Activated naive CD8-positive, alpha-beta T cell treated with anti-CD3 and anti-CD28 coated beads, Interleukin-2, amount 10 ng/mL, durations not matched to agents 7 days and 5 days (primary cell): ENCODE measurements around the gene RASL10A. TPM values are rescaled to one million over a fixed set of nuclear protein-coding genes. Genes with fewer than 3 reads are reported as not detected.
A peak's percentile ranks its signal among the peaks of the same experiment; 100 is the strongest.

Experiments used
- ATAC-seq: fragments of 150-1000 bp; cut with Tn5 transposase; one replicate; pipeline ENCODE4 v1.10.0; 2021; ENCODE audit warnings: low read depth, moderate library complexity
- POLR2A ChIA-PET: fragments of 350-600 bp; sonication (Branson Sonifier 250); formaldehyde crosslinking; loops from one replicate; lab custom pipeline; 2021; ENCODE audit warnings: antibody characterized with exemption; lab: Charles Lee
- DNase-seq: peaks from one replicate; pipeline ENCODE4 v3.0.0; 2021
- H3K27ac Mint-ChIP-seq: one replicate; pipeline ENCODE4 v1.8.0; 2022; ENCODE audit warnings: mild to moderate bottlenecking, mixed read lengths
- H3K27me3 Mint-ChIP-seq: one replicate; pipeline ENCODE4 v1.8.0; 2022; ENCODE audit warnings: mild to moderate bottlenecking, moderate library complexity, mixed read lengths
- H3K36me3 Mint-ChIP-seq: one replicate; pipeline ENCODE4 v1.8.0; 2021; ENCODE audit warnings: mild to moderate bottlenecking, mixed read lengths
- H3K4me1 Mint-ChIP-seq: one replicate; pipeline ENCODE4 v1.8.0; 2021; ENCODE audit warnings: mixed read lengths
- H3K4me3 Mint-ChIP-seq: one replicate; pipeline ENCODE4 v1.8.0; 2022; ENCODE audit warnings: mild to moderate bottlenecking, moderate library complexity, mixed read lengths
- H3K9me3 Mint-ChIP-seq: one replicate; pipeline ENCODE4 v1.8.0; 2021; ENCODE audit warnings: mixed read lengths
- total RNA-seq, 2 experiments: library from RNA; stranded (reverse); gene quantifications; one replicate each; pipeline ENCODE4 v1.2.3, GENCODE V29; 2021

The RASL10A gene
- total RNA-seq, 2 experiments from 2014 or later: 0.80 to 1.1 TPM

- Mint-ChIP-seq H3K9me3 (no peaks in the 10 kb centered on the region), H3K27ac (no peak overlapping the region), H3K36me3 (peaks cover 1% of the 10 kb centered on the region), H3K27me3 (peaks cover 30% of the 10 kb centered on the region), H3K4me3 (no peak overlapping the region), H3K4me1 (peaks cover 31% of the 10 kb centered on the region)
- DNase-seq: peak; percentile 61
- no peak for ATAC-seq
- POLR2A ChIA-PET: interaction anchor here (0.9 kb wide), 1 partner anchor 43 kb away, joined by 3 read pairs; the partner anchor contains the start of gene EWSR1
Observed at GRCh38 chr22:29310863-29311339, 4.6 kb downstream of the RASL10A start.

- peak; percentile 37 for DNase-seq
- no peak for ATAC-seq
- POLR2A ChIA-PET: interaction anchor here (0.9 kb wide), 1 partner anchor 42 kb away, joined by 3 read pairs; the partner anchor contains the start of gene EWSR1
- Mint-ChIP-seq H3K36me3 (peaks cover 1% of the 10 kb centered on the region), H3K4me3 (no peak overlapping the region), H3K9me3 (no peaks in the 10 kb centered on the region), H3K4me1 (peaks cover 32% of the 10 kb centered on the region), H3K27me3 (peaks cover 29% of the 10 kb centered on the region), H3K27ac (peak overlapping the region; percentile 54)
Observed at GRCh38 chr22:29310065-29310862, 5.2 kb downstream of the RASL10A start.

DNA sequence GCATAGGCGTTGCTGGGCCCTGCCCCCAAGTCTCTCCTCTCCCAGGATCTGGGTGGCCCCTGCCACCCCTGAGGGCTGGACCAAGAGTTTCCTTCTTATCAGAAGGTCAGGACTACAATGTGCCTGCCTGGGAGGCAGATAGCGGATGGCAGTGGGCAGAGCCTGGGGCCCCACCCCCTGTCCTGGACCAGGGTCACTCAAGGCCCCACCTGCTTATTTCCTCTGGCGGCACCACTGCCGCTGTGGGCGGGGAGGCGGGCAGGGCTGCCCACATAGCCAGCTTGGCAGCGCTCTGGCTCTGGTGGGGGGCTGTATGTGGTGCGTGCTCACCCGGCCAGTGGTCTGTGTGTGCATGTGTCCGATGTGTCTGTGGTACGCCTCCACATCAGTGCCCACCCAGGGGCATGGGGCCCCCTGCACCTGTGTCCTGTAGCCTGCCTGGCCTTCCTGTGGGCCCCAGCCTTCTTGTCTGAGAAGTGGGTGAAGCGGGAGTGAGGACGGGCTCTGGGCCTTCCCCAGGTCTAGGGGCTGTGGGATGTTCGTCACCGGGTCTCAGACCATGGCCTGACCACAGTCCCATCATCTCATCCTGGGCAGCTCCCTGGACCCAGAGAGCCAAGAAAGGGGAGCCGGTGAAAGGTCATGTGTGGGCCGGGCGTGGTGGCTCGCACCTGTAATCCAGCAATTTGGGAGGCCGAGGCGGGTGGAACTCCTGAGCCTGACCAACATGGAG, 6.0 kb downstream of the RASL10A start:
- Mint-ChIP-seq H3K4me1 (peaks cover 29% of the 10 kb centered on the region), H3K27ac (peak overlapping the region; percentile 74), H3K4me3 (peak overlapping the region; percentile 71), H3K36me3 (peaks cover 1% of the 10 kb centered on the region), H3K27me3 (peaks cover 26% of the 10 kb centered on the region), H3K9me3 (no peaks in the 10 kb centered on the region)
- no peak for ATAC-seq
- DNase-seq: no peak
- POLR2A ChIA-PET: no interaction called here

DNA sequence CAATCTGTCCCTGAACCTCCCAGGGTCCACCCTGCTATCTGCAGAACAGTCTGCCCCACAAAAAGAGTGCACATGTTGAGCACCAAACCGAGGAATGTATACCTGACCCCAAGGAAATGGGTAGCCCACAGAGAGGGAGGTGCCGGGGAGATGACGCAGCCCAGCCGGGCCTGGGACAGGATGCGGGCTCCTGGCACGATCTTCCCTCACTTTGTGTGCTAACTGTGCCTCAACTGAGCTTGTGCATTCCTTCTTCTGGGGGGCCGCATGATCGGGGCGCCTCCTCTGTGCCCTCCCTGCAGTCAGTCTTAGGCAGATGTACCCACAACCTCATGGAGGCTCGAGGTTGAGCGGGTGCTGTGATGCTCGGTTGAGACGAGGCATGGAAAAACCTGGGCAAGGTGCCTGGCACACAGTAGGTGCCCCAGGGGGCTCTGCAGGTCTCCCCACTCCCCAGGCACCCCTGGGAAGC, 6.7 kb downstream of the RASL10A start:
- peaks cover 23% of the 10 kb centered on the region for H3K4me1 Mint-ChIP-seq
- peaks cover 1% of the 10 kb centered on the region for H3K36me3 Mint-ChIP-seq
- peaks cover 19% of the 10 kb centered on the region for H3K27me3 Mint-ChIP-seq
- no peaks in the 10 kb centered on the region for H3K9me3 Mint-ChIP-seq
- H3K27ac Mint-ChIP-seq: peak overlapping the region; percentile 74
- ATAC-seq (peak; percentile 64), DNase-seq (peak; percentile 72)
- POLR2A ChIA-PET: interaction anchor here (0.6 kb wide), 1 partner anchor 281 kb away, joined by 3 read pairs; no protein-coding TSS in a partner anchor
- H3K4me3 Mint-ChIP-seq: peak overlapping the region; percentile 71

- H3K27me3 Mint-ChIP-seq: peaks cover 16% of the 10 kb centered on the region
- peaks cover 1% of the 10 kb centered on the region for H3K36me3 Mint-ChIP-seq
- ATAC-seq (no peak), DNase-seq (peak; percentile 37)
- H3K27ac Mint-ChIP-seq: peak overlapping the region; percentile 74
- peaks cover 20% of the 10 kb centered on the region for H3K4me1 Mint-ChIP-seq
- POLR2A ChIA-PET: interaction anchor here (0.6 kb wide), 1 partner anchor 282 kb away, joined by 3 read pairs; no protein-coding TSS in a partner anchor
- H3K4me3 Mint-ChIP-seq: peak overlapping the region; percentile 87
- H3K9me3 Mint-ChIP-seq: no peaks in the 10 kb centered on the region
Observed at GRCh38 chr22:29308148-29308790, 7.2 kb downstream of the RASL10A start.

DNA sequence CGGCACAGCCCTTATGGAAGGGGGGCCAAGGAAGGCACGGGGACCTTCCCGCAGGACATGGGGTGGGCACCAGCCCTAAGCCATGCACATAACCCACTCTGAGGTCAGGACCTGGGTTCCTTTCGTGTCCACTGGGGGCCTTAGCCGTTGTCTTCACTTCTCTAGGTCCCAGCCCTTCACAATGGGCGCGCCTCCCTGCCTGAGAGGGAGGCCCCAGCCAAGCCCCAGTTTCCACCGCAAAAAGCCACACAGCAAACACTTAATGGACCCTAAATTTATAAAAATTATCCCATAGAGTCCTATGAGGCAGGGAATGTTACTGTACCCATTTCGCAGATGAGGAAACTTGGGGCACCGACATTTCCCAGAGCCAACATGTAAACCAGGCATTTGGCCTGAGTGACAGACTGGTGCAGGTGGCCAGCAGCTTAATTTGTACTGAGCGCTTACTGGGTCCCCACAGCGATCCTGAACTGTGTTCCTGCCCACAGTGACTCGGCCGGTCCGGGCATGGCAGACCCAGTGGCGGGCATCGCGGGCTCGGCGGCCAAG, 7.8 kb downstream of the RASL10A start:
- DNase-seq (no peak), ATAC-seq (no peak)
- Mint-ChIP-seq H3K9me3 (no peaks in the 10 kb centered on the region), H3K4me3 (peak overlapping the region; percentile 87), H3K36me3 (peaks cover 1% of the 10 kb centered on the region), H3K27ac (peak overlapping the region; percentile 72), H3K4me1 (peaks cover 20% of the 10 kb centered on the region), H3K27me3 (peaks cover 11% of the 10 kb centered on the region)
- POLR2A ChIA-PET: no interaction called here

DNA sequence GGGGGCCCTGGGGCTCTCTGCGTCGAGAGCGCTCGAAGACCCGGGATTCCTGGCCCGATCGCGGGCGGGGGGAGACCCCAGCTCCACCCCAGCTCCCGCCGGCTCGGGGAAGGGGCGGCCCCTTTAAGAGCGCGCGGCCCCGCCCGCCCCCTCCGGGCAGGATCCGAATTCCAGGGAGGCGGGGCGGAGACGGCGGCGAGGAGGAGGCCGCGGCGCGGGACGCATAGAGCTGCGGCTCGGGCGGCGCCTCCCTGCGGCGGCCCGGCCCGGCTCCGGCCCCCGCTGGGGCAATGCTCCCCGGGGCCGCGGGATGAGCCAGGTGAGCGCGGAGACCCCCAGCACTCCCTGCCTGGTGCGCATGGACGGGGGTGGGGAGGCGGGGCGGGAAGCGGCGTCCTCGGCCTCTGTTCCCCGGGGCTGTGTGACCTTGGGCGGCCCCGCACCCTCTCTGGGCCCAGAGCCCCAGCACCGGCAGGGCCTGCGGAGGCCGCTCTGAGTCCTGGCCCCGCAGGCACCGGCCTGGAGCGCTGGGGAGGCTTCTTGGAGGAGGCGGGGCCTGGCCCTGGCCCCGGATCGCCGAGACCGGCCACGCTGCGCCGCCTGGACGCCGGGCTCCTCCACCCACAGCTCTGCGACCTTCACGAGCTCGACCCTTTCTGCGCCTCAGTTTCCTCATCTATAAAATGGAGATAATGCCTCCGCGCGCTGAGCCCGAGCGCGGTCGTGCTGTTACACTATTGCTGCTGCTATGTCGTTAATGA, 8.5 kb downstream of the RASL10A start:
- POLR2A ChIA-PET: interaction anchor here (1.0 to 1.9 kb wide), 2 partner anchors 11 to 39 kb away, joined by 3 to 5 read pairs; partner anchors contain the start of genes EWSR1 and RHBDD3
- ATAC-seq: peak; percentile 27
- Mint-ChIP-seq H3K4me1 (peaks cover 18% of the 10 kb centered on the region), H3K4me3 (peak overlapping the region; percentile 87), H3K27me3 (peaks cover 6% of the 10 kb centered on the region), H3K27ac (peak overlapping the region; percentile 72), H3K9me3 (no peaks in the 10 kb centered on the region), H3K36me3 (no peaks in the 10 kb centered on the region)
- peak; percentile 70 for DNase-seq

DNA sequence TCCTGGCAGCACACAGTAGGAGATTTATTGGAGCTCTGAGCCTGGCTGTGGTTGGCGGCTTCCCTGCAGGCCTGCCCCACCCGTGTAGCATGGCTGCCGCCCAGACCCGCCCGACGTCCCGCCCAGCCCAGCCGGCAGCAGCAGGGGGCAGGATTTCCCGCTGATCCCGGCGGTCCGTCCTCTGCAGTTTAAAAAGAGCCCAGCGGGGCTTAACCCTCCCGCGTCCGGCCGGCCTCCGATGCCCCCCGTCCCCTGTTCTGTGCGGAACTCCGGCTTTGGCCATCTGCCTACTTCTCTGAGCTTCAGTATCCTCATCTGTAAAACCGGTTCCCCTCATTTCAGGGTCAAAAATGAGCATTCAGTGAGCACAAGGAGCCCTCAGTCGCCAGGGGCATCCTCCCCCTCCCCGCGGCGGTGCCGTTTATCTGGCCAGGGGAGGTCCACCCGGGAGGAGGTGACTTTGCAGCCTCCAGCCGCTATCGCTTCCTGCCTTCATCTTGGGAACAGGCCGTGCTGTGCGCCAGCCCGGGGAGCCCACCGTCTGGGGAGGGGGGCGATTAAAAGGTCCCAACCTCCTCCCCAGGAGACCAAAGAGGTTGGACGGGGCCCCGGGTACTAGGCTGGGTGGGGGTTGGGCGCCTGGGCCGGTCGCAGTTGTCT, 9.2 kb downstream of the RASL10A start, which contains the start of gene GAS2L1:
Gene GAS2L1, plus strand, starts transcription at position 476 of the 660 bp plus-strand sequence. CDS start 1,456 bp downstream, outside the sequence.
- peak; percentile 57 for ATAC-seq
- Mint-ChIP-seq H3K4me3 (peak within 1 kb of the TSS; percentile 87), H3K27me3 (peaks cover 6% of the 10 kb centered on the region), H3K9me3 (no peaks in the 10 kb centered on the region), H3K27ac (peak within 1 kb of the TSS; percentile 72), H3K36me3 (no peaks in the 10 kb centered on the region), H3K4me1 (peaks cover 18% of the 10 kb centered on the region)
- POLR2A ChIA-PET: interaction anchor here (1.0 to 1.9 kb wide), 3 partner anchors 12 to 38 kb away, joined by 3 to 5 read pairs (median 3); partner anchors contain the start of genes EWSR1 and RHBDD3
- DNase-seq: peak; percentile 78

GRCh38 chr22:29305836-29306174, 9.7 kb downstream of the RASL10A start:
- Mint-ChIP-seq H3K27me3 (peaks cover 6% of the 10 kb centered on the region), H3K4me1 (peaks cover 16% of the 10 kb centered on the region), H3K4me3 (peak overlapping the region; percentile 83), H3K27ac (no peak overlapping the region), H3K9me3 (no peaks in the 10 kb centered on the region), H3K36me3 (peaks cover under 1% of the 10 kb centered on the region)
- DNase-seq (no peak), ATAC-seq (no peak)
- POLR2A ChIA-PET: interaction anchor here (1.0 to 1.9 kb wide), 3 partner anchors 12 to 38 kb away, joined by 3 to 5 read pairs (median 3); partner anchors contain the start of genes EWSR1 and RHBDD3

GRCh38 chr22:29302681-29303465, 12.6 kb downstream of the RASL10A start:
- POLR2A ChIA-PET: no interaction called here
- Mint-ChIP-seq H3K36me3 (peaks cover 17% of the 10 kb centered on the region), H3K4me3 (no peak overlapping the region), H3K27ac (no peak overlapping the region), H3K27me3 (peaks cover 6% of the 10 kb centered on the region), H3K4me1 (peaks cover 6% of the 10 kb centered on the region), H3K9me3 (no peaks in the 10 kb centered on the region)
- no peak for ATAC-seq
- no peak for DNase-seq

DNA sequence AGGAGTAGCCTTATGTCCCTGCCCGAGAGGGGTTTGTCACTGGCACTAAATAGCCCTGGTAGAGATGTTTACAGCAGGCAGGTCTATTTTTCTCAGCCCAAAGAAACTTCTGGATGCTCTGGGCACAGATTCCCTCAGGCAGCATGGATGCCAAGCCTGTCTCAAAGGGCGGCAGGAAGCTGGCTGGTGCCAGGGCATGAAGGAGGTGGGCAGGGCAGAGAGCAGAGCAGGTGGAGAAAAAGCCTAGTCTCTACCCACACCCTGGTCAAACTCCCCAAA, 13.2 kb downstream of the RASL10A start:
- ATAC-seq (no peak), DNase-seq (no peak)
- peaks cover 5% of the 10 kb centered on the region for H3K4me1 Mint-ChIP-seq
- H3K27ac Mint-ChIP-seq: peak overlapping the region; percentile 15
- H3K36me3 Mint-ChIP-seq: peaks cover 22% of the 10 kb centered on the region
- H3K4me3 Mint-ChIP-seq: no peak overlapping the region
- H3K9me3 Mint-ChIP-seq: no peaks in the 10 kb centered on the region
- peaks cover 6% of the 10 kb centered on the region for H3K27me3 Mint-ChIP-seq
- POLR2A ChIA-PET: no interaction called here
